Tibial nerve (tissue), 4 donors: ENCODE data around the gene TMEM232.

Source experiments
- EP300 ChIP-seq, 2 donors: sonication (generic); formaldehyde crosslinking; IDR thresholded peaks; one replicate each; pipeline ENCODE4 v1.6.1; 2017; ENCODE audit warnings: antibody characterized with exemption in 2 of 2, mild to moderate bottlenecking in 1 of 2
- POLR2A ChIP-seq, 2 donors: fragments of 450-650 bp; IDR thresholded peaks; one replicate each; pipeline ENCODE4 v1.6.1; 2017; ENCODE audit warnings: antibody characterized with exemption in 2 of 2, mild to moderate bottlenecking in 2 of 2, moderate library complexity in 2 of 2
- TF ChIP-seq, protein P1 (sequence below), 5 experiments: fragments of 200-600 bp in 3 of 5; fragments of 450-650 bp in 2 of 5; sonication (generic) in 3 of 5; IDR thresholded peaks; one replicate each; pipeline ENCODE4 v1.5.1; 2016 to 2019; ENCODE audit warnings: antibody characterized with exemption in 5 of 5, mild to moderate bottlenecking in 3 of 5, moderate library complexity in 2 of 5

DNA sequence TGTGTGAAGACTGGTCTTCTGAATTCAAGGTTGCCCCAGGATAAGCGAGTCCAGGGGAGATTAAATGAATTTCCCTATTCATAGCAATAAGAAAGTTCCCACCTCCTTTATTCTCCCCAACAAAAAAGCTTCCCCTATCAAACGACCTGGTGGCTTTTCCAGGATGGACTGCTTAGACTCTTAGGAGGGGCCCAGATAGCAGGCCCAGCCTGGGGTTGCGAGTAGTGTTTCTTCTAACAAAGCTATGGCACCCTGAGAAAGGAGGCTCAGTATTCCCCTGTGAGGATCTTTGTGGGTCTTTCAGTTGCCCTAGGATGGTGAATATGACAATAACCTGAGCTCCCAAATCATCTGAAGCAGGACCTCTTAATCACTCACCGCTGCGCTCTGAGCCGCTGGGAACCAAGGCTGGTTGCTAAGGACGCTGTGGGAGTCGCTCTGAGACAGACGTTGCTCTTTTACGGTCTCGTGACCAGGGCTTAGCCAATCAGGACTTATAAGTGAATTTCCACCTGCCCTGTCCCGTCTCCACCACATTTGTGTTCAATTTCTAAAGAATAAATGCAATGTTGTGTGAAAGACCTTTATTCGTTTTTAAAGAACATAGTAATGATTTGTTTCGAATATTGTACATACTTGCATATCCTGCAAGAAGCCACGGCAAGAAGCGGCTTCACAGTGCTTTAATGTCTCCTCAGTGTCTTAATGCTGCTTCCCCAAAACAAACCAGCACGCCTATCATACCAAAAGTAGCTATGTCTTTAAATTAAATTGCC, at the start of gene TMEM232:
- TF ChIP-seq, protein P1, sequence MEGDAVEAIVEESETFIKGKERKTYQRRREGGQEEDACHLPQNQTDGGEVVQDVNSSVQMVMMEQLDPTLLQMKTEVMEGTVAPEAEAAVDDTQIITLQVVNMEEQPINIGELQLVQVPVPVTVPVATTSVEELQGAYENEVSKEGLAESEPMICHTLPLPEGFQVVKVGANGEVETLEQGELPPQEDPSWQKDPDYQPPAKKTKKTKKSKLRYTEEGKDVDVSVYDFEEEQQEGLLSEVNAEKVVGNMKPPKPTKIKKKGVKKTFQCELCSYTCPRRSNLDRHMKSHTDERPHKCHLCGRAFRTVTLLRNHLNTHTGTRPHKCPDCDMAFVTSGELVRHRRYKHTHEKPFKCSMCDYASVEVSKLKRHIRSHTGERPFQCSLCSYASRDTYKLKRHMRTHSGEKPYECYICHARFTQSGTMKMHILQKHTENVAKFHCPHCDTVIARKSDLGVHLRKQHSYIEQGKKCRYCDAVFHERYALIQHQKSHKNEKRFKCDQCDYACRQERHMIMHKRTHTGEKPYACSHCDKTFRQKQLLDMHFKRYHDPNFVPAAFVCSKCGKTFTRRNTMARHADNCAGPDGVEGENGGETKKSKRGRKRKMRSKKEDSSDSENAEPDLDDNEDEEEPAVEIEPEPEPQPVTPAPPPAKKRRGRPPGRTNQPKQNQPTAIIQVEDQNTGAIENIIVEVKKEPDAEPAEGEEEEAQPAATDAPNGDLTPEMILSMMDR (IDR thresholded peaks at IDR 0.05) = no peak
- TF ChIP-seq POLR2A (IDR thresholded peaks at IDR 0.05) (no peak), EP300 (IDR thresholded peaks at IDR 0.05) (no peak)
